K562 (cell line): ENCODE measurements around the gene COL28A1. TPM values are rescaled to one million over a fixed set of nuclear protein-coding genes. Genes with fewer than 3 reads are reported as not detected.

Experiments
- ARID3B ChIP-seq: fragments of 250-450 bp; sonication (Bioruptor Pico); IDR thresholded peaks from 2 replicates; pipeline ENCODE4 v1.4.0; 2020; ENCODE audit warnings: borderline replicate concordance
- ATF2 ChIP-seq: sonication (generic); formaldehyde crosslinking; IDR thresholded peaks from 2 replicates; pipeline ENCODE4 v1.8.1; 2022; ENCODE audit warnings: missing genetic modification reagents
- BCLAF1 ChIP-seq, 2 experiments: fragments of 450-650 bp in 1 of 2; IDR thresholded peaks; 2 replicates each; pipeline ENCODE4 v1.6.1; 2011 to 2017; ENCODE audit warnings: low read depth in 2 of 2, antibody characterized with exemption in 1 of 2, borderline replicate concordance in 1 of 2, low read length in 1 of 2, mild to moderate bottlenecking in 1 of 2, mixed read lengths in 1 of 2; ENCODE audit not compliant: control insufficient read depth in 1 of 2
- CBFB ChIP-seq: sonication (generic); formaldehyde crosslinking; IDR thresholded peaks from 2 replicates; pipeline ENCODE4 v1.4.0; 2020; ENCODE audit warnings: mild to moderate bottlenecking, missing genetic modification reagents
- CREM ChIP-seq: IDR thresholded peaks from 2 replicates; pipeline ENCODE4 v1.6.1; 2014; ENCODE audit warnings: antibody characterized with exemption, low read depth
- DACH1 ChIP-seq: fragments of 450-650 bp; IDR thresholded peaks from 2 replicates; pipeline ENCODE4 v1.6.1; 2018; ENCODE audit not compliant: partially characterized antibody
- EGR1 ChIP-seq: fragments of 450-650 bp; conservative IDR thresholded peaks from 2 replicates; pipeline ENCODE4 v1.6.1; 2017; ENCODE audit warnings: mild to moderate bottlenecking
- FOXJ2 ChIP-seq: fragments of 200-800 bp; sonication (Bioruptor generic); IDR thresholded peaks from 2 replicates; pipeline ENCODE4 v1.6.1; 2016; ENCODE audit warnings: missing genetic modification characterization, missing compliant biosample characterization
- HMG20A ChIP-seq: fragments of 450-650 bp; formaldehyde crosslinking; conservative IDR thresholded peaks from 2 replicates; pipeline ENCODE4 v1.4.0; 2020; ENCODE audit warnings: mild to moderate bottlenecking, mixed read lengths
- HMG20B ChIP-seq: fragments of 250-450 bp; sonication (Bioruptor Pico); IDR thresholded peaks from 2 replicates; pipeline ENCODE4 v1.5.0; 2021; ENCODE audit warnings: mild to moderate bottlenecking
- MEIS2 ChIP-seq: fragments of 450-650 bp; IDR thresholded peaks from 2 replicates; pipeline ENCODE4 v1.6.1; 2014; ENCODE audit warnings: mild to moderate bottlenecking; ENCODE audit not compliant: partially characterized antibody
- NFE2 ChIP-seq: IDR thresholded peaks from 2 replicates; pipeline ENCODE4 v1.6.1; 2014; ENCODE audit warnings: antibody characterized with exemption, low read depth
- PHF8 ChIP-seq: fragments of 200-600 bp; sonication (generic); IDR thresholded peaks from 2 replicates; pipeline ENCODE4 v1.6.1; 2012; ENCODE audit warnings: mixed run types, mild to moderate bottlenecking, inconsistent platforms, low read length, moderate library complexity, borderline replicate concordance
- PTRF ChIP-seq: fragments of 450-650 bp; IDR thresholded peaks from 2 replicates; pipeline ENCODE4 v1.6.1; 2016; ENCODE audit warnings: mild to moderate bottlenecking, missing genetic modification characterization, missing compliant biosample characterization
- RAD21 ChIP-seq, 2 experiments: fragments of 250-450 bp in 1 of 2; fragments of 450-650 bp in 1 of 2; sonication (Bioruptor Pico) in 1 of 2; formaldehyde crosslinking in 1 of 2; IDR thresholded peaks in 1 of 2; conservative IDR thresholded peaks in 1 of 2; 2 replicates each; pipeline versions ENCODE4 v1.4.0 to v1.8.0; 2020 to 2022; ENCODE audit warnings: mild to moderate bottlenecking in 2 of 2, moderate library complexity in 1 of 2
- TEAD1 ChIP-seq, 2 experiments: fragments of 450-650 bp in 1 of 2; sonication (generic) in 1 of 2; formaldehyde crosslinking; IDR thresholded peaks; 2 replicates each; pipeline versions ENCODE4 v1.4.0 to v1.8.0; 2020 to 2022; ENCODE audit warnings: mild to moderate bottlenecking in 2 of 2, missing genetic modification reagents in 1 of 2
- TGIF2 ChIP-seq: sonication (generic); formaldehyde crosslinking; IDR thresholded peaks from 2 replicates; pipeline ENCODE4 v1.8.1; 2022; ENCODE audit warnings: mild to moderate bottlenecking, missing genetic modification reagents, moderate library complexity
- polyA plus RNA-seq, 8 experiments: library from polyadenylated mRNA; depleted of rRNA in 4 of 8; stranded (reverse) in 5 of 8; unstranded in 3 of 8; fragments of >200 nt; fragmentation: Nextera tagmentation in 2 of 8; fragmentation: Illumina TruSeq in 1 of 8; extraction: Ambion mirVana in 2 of 8; extraction: Trizol in 1 of 8; gene quantifications; 2 replicates each; pipeline versions ENCODE4 v1.2.1 to v1.2.3, GENCODE V29; 2011 to 2014; ENCODE audit warnings: inconsistent platforms in 1 of 8, missing spikeins in 1 of 8
- total RNA-seq, 7 experiments: library from RNA; depleted of rRNA in 6 of 7; stranded (reverse); fragments of >200 nt in 6 of 7; fragmentation: Illumina TruSeq in 2 of 7; extraction: Trizol in 2 of 7; gene quantifications; 2 replicates each; pipeline versions ENCODE4 v1.2.1 to v1.2.3, GENCODE V29; 2011 to 2021; ENCODE audit warnings: low replicate concordance in 1 of 7
- TF ChIP-seq, protein P1 (sequence below): sonication (generic); formaldehyde crosslinking; IDR thresholded peaks from 2 replicates; pipeline ENCODE4 v1.8.0; 2022; ENCODE audit warnings: missing genetic modification reagents, mild to moderate bottlenecking, moderate library complexity, borderline replicate concordance
- TF ChIP-seq, protein P2 (sequence below): fragments of 450-650 bp; IDR thresholded peaks from 2 replicates; pipeline ENCODE4 v1.6.1; 2016

The COL28A1 gene
- total and polyA plus RNA-seq, 9 of the 15 experiments (the other 6 are each of a cell fraction or from before 2014, with no cell fraction given), result 0.03 to 0.13 (median 0.05) TPM; not detected in 3

DNA sequence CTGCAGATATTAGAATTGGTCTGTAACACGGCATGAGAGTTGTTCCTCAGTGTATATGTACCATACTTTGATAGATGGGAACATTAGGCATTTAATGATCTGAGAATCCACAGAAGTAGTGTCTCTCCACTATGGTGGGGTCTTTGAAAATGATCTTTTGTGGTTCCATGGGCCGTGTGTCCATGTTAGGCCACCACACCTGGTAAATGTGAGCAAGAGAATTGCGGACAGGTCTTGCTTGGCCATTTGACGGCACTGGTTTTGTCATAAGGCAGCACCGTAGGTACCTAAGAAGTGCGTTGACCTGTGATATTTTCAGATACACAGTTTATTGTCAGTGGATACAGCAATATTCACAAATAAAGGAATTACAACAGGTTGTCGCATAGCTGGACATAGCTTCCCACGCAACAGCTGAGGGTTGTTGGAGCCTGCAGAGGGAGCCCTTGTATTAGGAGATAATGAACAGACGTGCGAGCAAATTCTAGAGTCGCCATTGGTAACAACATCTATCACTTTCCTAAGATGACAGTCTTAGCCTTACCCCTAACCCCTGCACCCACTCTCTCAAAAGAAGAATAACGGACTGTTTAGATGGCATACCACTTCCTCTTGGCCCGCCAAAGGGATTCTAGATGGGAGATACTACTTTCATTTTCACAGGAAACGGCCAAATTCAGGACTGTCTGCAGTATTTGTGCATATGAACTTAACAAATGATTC, 111.4 kb downstream of the COL28A1 start (continued):
- no peak for TF ChIP-seq HMG20B (CRISPR knock-in tag)
- TF ChIP-seq FOXJ2 (tag), result no peak
- TF ChIP-seq, protein P1, sequence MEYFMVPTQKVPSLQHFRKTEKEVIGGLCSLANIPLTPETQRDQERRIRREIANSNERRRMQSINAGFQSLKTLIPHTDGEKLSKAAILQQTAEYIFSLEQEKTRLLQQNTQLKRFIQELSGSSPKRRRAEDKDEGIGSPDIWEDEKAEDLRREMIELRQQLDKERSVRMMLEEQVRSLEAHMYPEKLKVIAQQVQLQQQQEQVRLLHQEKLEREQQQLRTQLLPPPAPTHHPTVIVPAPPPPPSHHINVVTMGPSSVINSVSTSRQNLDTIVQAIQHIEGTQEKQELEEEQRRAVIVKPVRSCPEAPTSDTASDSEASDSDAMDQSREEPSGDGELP (CRISPR knock-in tag), result peak; percentile 49
- TF ChIP-seq PTRF (tag), result no peak
- peak; percentile 63 for TF ChIP-seq MEIS2
- TF ChIP-seq, protein P2, sequence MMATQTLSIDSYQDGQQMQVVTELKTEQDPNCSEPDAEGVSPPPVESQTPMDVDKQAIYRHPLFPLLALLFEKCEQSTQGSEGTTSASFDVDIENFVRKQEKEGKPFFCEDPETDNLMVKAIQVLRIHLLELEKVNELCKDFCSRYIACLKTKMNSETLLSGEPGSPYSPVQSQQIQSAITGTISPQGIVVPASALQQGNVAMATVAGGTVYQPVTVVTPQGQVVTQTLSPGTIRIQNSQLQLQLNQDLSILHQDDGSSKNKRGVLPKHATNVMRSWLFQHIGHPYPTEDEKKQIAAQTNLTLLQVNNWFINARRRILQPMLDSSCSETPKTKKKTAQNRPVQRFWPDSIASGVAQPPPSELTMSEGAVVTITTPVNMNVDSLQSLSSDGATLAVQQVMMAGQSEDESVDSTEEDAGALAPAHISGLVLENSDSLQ, result peak; percentile 82
- TF ChIP-seq CBFB, result no peak
- TF ChIP-seq ATF2 (CRISPR knock-in tag), result no peak
- TF ChIP-seq HMG20A (CRISPR knock-in tag), result no peak
- no peak for TF ChIP-seq NFE2
- peak; percentile 42 for TF ChIP-seq DACH1
- peak; percentile 66 for TF ChIP-seq EGR1
- TF ChIP-seq BCLAF1 (IDR thresholded peaks at IDR 0.05; ENCODE audit: borderline replicate concordance in 1 of 2, control insufficient read depth in 1 of 2, low read depth in 2 of 2, low read length in 1 of 2), result no peak
- TF ChIP-seq TEAD1 (CRISPR knock-in tag; IDR thresholded peaks at IDR 0.05), result 0 out of 4 replicates have a peak, but pooled peaks of 1 of the 2 experiments have one; percentile 23
- TF ChIP-seq RAD21 (CRISPR knock-in tag; conservative IDR thresholded peaks at IDR 0.05 in 1 of 2, IDR thresholded peaks at IDR 0.05 in 1 of 2), result peak; percentile 83 to 90
- peak; percentile 47; the same call in 1 of the 2 replicates for TF ChIP-seq CREM
- no peak for TF ChIP-seq PHF8
- TF ChIP-seq ARID3B (CRISPR knock-in tag), result no peak
- no peak for TF ChIP-seq TGIF2
